CD4-positive, alpha-beta T cell treated with Interleukin-17A for 1 hour (primary cell): ENCODE measurements around the gene AGAP1.

Experiments used
- DNase-seq: peaks from one replicate; pipeline ENCODE4 v3.0.0-alpha.2; 2020

AGAP1 gene

DNA sequence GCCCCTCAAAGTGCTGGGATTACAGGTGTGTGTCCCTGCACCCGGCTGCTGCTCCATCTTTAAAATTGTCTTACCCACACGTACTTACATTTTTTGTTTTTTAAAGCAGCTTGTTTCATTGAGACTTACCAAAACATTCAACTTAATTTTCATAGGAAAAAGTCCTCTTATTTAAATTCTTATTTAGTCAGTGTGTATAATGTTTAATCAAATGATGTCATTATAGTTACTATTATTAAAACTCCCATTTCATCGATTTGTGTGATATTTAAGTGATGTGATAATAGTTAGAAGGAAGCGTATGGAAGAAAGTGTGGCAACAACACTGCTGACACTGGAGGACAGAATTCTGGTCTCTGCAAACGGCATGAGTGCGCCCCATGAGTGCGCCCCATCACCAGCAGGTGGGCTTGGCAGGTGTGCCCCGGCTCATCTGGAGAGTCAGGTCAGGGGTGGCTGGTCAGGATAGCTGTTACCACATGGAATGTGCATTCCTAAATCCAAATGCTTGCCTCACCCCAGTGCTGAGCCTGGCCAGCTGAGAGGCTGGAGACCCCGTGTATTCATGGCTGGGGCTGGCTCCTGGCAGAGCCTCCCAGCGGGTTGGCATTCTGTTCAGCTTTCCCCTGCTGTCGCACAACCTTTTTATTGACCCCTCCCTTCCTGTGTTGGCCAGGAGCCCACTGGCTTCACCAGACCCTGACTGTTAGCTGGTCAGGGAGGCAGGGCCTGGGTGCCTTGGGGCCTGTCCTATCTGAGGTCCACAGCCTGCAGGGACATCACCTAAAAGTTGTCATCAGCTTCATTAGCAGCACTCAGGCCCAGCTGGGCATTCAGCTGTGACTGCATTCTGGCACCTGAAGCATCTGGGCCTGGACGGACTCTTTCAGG is 79.7 kb downstream of the AGAP1 start:
- DNase-seq, result no peak

DNA sequence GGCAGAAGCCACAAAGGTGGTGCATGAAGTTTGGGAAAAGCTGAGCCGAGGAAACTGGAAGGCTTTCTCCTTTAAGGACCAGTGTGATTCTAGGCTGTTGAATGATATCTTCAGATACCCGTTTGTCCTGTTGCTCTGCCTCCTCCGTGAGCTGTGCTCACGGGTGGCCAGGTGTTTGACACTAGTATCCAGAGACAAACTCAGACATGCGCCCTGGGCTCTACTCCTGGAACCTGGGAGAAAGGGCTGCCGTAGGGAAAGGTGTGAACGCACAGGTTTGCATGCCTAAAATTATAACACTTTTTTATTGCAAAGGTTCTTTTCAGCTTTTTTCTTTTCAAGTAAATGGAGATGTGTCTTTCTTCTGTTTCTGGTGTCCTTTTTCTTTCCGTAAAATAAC is 81.6 kb downstream of the AGAP1 start:
- no peak for DNase-seq

DNA sequence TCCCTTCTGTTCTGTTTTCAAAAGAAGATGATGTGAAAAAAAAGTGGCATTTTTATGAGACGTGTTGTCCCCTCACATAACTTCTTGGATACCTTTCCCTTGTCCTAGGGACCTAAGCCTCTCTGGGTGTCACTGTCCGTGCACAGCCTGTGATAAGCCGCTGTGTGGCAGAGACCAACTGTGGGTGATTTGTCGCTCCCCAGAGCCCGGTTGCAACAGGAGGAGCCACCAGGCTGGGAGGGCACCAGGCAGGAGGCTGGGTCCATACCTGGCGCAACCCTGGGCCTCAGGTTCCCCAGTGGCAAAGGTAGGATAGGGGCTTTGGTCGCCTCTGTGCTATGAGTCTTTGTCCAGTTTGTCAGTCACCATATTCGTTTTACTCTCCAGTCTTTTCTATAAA is 82.1 kb downstream of the AGAP1 start:
- no peak for DNase-seq

DNA sequence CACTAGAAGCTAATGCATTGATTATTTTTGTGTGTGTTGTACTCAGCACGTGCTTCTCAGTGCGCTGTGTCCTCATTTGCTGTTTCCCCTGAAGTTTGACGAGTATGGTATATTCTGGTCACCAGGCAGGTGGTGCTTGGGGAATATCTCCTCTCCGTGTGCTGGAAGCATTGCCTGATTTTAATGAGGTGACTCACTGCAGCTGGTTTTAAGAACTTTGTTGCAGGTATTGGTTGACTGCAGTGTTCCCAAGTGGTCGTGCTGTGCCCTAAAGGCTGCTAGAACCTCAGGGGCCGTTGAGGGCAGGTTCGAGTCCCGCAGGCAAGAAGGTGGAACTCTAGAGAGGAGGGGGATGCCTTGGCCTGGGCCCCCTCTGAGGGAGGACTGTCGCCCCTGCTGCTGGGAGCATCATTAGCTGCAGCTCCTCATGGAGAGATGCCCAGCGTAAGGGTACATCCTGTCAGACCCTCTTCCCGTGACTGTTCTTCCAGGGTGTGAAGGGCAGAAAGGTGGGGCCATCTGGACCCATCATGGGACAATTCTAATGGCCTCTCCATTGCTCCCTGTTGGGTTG is 82.6 kb downstream of the AGAP1 start:
- DNase-seq, result no peak

DNA sequence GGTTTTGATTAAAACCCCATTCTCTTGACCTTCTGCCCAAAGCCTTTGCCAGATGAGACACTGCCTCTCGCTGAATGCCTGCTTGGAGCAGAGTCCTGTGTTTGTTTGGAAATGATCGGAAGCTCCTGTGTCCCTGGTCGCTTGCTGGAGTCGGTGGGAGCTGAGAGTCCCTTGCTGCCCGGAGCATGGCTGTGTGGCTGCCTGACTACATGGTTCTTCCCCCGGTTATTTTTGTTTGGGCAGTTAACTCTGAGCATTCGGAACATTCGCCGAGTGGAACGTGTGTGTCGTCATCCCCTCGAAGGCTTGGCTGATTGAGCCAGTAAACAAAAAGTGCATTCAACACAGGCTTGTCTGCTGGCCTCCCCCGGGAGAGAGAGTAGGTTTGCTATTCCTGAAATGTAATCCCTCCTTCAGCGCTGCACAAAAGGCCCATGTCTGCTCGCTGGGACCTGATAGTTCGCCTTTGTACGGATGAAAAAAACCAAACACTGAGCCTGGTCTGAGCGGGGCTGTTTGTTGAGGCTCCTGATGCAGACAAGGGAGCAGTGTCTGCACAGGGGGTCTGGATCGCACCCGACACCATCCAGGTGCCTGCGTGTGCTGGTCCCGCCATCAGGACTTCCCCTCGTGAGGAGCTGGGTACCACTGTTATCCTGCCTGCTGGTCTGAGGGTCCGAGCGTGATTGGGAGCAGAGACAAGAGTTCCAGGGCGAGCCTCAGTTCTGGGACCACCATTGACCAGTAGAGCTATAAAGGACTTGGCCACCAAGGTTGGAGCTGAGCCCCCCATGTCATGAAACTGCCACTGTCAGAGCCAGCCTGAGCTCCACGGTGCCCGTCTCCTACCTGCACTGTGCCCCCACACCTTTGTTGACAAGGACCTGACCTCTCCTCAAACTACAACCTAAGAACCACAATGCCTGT is 83.8 kb downstream of the AGAP1 start:
- DNase-seq, result no peak

DNA sequence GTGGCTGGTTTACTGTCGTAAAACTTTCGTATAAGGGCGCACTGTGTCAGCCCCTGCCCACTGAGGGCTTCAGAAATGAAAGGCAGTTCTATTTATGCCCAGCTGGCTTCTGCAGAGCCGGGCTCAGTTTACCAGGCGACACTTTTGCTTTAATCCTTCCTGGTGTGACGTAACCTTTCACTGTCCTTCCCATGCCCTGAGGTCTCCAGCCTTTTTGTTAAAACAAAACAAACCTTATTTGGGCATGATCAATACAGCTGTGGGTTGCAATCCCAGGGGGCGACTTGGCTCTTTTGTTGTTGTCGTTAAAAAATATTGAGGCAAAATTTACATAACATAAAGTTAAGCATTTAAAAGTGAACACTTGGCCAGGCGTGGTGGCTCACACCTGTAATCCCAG is 85.3 kb downstream of the AGAP1 start:
- DNase-seq, result no peak

DNA sequence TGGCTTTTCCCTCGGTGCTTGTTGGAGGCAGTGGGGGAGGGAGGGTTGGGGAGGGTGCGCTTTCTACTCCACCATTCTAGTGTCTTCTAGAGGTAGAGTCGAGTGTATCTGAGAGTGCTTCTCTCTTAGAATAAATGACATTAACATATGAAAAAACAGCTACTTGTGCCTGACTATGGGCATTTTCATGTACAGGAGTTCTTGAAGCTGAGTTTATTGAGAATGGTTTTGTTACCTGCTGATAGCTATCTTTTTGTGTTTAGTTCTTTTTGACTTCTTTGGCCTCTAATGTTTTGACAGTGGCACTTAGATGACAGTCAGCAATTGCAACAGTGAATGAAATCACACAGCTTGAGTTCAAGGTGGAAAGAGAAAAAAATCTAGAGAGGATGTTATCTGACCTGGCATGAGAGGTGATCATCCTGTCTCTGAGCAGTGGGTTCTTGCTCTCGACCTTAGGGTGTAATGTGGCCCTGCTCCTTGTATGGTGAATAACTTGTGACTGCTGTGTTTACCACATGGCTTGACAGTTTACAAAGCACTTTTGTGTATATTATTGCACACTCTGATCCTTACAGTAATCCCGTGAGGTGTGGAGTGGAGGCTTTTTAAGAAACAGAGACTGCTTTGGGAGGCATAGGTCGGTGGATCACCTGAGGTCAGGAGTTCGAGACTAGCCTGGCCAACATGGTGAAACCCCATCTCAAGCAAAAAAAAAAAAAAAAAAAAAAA is 86.7 kb downstream of the AGAP1 start:
- no peak for DNase-seq

DNA sequence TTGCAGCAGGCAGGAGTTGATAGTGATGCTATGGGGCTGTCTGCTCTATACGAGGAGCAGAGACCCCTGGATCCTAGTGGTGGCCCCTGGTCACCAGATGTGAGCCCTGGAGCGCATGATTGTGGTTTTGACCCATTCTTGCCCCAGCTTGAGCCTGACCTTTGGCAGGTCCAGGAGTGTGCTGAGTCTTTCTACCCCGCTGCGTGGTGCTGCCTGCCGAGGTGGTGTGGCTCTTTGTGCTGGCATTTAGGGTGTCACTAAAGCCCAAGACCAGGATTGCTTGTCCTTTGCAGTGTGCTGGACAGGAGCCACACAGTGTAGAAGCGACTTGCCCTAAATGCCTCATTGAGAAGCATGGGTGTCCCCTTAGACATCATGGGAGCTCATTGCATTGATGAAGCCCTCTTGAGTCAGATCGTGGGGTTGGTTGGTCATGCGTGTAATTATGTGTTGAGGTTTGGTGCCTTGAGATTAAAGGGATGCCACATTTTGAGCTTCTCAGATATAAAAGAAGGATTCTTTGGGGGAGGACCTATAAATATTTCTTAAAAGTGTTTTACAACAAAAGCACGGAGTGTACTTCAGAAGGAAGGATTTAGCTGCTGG is 88.3 kb downstream of the AGAP1 start:
- DNase-seq, result no peak

DNA sequence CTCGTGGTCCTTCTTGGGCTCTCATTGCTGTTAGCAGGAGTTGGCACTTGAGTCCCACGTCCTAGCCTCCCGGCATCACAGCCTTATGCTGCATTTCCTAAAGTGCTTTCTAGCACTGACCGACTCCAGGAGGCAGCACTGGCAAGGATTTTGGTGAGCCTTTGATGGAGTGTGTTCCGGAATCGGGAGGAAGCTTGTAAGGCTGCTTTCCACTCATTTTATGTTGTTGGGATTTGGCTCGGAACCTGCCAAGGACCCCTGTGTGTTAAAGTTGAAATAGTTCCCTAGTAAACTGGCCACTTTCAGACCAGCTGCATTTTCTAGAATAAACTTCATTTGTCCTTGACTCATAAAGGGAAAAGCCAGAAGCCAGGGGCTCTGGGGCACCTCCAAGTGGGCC is 88.9 kb downstream of the AGAP1 start:
- DNase-seq, result no peak

DNA sequence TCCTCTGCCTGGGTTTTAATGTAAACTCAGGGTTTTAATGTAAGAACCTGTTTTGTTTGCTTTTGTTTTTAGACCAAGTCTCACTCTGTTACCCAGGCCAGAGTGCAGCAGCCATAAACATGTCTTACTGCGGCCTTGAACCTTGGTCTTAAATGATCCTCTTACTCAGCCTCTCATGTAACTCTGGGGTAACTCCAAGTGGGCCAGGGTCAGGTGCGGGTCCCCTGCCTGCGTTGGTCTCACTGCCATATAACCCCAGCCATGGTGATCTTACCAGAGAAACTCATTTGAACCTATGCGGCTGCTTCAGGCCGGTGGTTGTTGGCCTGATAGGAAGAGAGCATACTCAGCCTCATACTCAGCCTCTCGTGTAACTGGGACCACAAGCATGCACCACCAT is 89.3 kb downstream of the AGAP1 start:
- no peak for DNase-seq

DNA sequence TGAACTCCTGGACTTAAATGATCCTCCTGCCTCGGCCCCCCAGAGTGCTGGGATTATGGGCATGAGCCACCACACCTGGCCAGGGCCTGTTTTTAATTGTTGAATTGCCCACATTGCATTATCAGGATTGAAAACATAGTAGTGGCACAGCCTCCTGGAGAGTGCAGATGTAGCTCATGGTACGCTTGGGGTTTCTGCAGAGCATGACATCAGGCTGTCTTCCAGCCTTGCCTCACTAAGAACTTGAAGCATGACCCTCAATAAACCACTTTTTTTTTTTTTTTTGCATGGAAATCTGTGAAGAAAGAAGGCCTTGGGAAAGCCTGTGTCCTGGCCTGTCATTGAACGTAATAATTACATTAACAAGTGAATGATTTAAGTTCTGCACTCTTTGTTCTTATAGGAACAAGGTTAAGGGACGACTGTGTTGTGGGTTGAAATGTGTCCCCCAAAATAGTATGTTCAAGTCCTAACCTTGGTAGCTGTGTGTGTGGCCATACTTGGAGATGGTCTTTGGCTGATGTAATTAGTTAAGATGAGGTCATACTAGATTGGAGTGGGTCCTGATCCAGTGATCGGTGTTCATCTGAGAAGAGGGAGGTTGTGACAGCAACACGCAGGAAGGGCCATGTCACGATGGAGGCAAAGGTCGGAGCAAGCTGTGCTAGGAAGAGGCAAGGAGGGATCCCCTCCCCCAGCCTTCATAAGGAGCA is 90.2 kb downstream of the AGAP1 start:
- no peak for DNase-seq

DNA sequence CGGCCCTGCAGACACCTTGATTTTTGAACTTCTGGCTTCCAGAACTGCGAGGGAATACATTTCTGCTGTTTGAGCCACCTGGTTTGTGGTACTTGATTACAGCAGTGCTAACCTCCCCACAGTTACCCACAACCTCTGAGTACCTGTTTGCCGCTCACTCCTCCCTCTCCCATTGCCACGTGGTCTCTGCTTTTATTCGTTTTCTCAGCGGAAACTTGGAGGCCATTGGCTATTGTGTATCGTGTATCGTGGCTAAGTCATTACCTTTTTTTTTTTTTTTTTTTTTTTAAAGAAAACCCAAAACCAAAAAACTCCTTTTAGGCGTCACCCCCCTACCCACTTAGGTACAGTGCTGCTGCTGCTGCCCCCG is 90.8 kb downstream of the AGAP1 start:
- DNase-seq, result no peak

DNA sequence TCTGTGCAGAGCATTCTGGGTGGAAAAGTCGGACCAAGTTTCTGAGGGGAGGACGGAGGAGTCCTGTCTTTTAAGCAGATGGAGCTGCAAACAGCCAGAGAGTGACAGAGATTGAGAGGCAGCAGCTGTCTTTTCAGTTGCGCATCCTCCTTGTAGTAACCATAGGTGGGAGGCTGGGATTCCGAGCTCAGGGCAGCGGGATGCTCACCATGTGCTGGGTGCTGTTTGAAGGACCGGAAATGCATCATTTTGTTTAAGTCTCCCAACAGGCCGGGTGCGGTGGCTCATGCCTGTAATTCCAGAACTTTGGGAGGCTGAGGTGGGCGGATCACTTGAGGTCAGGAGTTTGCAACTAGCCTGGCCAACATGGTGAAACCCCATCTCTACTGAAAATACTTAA is 93.4 kb downstream of the AGAP1 start:
- no peak for DNase-seq

DNA sequence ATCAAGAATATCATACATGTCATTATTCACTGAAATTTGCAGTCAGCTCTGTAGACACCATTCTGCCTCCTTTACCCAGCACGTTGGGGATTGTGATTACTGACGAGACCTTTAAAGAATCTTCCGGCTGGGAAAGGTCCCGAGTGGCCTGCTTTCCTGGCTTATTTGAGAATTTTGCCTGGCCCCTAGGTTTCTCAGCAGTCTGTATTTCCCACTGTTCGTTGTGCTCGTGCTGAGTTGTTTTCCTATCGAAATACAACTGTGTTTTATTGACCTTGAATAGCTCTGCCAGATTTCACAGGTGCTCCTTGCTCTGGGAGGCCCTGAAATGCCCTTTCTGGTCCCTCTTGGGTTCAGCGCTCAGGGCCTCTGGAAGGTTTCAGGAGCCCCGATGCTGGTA is 94.9 kb downstream of the AGAP1 start:
- DNase-seq, result no peak

DNA sequence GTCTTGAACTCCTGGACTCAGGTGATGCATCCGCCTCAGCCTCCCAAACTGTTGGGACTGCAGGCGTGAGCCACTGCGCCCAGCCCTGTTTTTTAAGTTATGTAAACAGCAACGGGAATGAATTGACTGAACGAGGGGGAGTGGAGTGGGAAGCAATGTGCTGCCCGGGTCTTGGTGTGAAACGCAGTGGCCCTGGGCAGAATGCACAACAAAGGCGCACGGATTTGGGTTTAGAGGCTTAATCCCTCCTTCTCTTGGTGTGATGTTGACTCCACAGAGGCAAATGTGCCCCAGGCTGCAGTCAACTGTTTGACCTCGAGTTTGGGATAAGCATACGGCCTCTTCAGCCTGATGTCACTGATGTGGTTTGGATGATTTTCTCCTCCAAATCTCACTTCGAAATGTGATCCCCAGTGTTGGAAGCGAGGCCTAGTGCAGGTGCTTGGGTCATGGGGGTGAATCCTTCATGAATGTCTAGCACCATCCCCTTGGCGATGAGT is 97.4 kb downstream of the AGAP1 start:
- no peak for DNase-seq

DNA sequence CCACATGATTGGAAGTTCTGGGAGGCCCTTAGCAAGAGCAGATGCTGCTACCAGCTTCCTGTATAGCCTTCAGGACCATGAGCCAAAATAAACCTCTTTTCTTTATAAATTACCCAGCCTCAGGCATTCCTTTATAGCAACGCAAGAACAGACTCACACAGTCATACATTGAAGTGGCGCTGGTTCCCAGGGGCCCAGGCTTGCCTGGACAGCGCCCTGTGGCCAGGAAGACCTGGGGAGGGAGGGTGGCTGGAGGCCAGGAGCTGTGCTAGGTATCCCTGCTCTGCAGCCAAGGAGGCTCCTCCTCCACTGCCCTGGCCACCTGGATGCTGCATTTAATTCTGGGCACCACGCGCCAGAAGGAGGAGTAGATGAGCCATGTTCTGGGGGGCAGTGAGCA is 98.1 kb downstream of the AGAP1 start:
- DNase-seq, result no peak

DNA sequence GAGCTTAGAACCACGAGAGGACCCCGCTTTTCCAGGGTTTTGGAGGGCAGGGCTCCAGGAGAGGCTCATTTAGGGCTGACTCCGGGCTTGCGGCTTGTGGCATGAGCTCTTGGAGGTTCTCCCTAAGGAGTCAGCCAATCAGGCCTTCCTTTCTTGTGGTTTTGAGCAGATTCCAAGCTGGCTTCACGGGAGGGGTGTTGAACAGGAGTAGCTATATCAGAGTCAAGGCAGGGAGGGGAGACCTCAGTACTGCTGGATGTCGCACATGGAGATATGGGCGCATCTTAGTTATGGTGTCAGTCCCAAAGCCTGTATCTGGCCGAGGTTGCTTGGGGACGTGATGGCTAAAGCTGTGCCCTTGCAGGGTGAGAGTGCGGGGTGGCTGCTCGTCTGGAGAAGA is 98.6 kb downstream of the AGAP1 start:
- DNase-seq, result no peak

DNA sequence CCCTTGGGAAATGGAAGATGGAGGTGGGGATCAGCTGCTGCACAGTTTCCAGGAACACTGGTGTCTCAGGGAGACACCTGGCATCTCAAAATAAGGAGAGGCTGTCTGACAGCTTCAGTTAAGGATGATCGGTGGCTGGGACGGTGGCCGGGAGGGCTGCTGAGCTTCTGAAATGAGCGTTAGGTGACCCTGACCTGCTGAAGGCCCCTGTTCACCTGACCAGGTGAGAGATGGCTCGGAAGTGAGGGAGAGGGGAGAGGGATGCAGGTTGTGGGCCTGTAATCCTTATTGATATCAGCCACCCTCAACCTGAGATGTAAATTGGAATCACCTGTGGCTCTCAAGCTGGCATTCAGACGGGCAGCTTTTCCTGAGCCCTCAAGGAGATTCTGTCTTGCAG is 99.0 kb downstream of the AGAP1 start:
- DNase-seq, result no peak

DNA sequence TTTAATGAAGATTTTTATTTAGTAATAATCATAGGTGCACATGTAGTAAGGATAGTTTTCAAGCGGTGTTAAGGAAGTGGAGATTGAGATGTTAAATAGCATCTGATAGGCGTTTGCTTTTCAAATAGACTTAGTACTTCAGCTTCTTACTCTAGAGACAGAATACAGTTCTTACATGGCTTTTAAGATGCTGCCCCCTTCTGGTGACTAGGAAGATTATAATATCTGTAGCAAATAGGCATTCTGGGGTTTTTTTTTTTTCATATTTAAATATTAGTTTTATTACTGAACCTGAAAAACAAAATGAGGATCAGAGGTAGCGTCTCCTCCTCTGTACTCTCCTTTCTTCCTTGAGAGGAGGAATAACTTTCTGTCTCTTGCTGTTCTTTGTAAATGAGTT is 100.2 kb downstream of the AGAP1 start:
- peak; percentile 31 for DNase-seq

DNA sequence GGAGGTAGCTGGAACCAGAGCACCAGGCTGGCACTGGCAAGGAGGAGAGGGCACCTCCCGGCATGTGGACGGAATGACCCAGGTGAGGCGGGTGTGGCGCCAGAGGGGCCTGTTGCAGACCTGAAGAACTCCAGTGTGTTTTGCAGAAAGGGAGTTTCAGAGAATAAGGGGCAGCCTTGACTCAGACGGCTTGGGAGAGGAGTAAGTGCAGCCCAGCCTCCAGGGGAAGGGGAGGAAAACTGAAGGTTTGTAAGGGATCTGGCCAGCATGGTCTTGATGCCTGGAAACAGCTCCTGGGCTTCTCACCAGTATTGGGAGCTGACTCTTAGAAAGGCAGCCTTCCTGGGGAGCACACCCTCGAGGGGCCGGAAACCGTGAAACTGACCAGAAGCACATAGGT is 101.1 kb downstream of the AGAP1 start:
- no peak for DNase-seq

DNA sequence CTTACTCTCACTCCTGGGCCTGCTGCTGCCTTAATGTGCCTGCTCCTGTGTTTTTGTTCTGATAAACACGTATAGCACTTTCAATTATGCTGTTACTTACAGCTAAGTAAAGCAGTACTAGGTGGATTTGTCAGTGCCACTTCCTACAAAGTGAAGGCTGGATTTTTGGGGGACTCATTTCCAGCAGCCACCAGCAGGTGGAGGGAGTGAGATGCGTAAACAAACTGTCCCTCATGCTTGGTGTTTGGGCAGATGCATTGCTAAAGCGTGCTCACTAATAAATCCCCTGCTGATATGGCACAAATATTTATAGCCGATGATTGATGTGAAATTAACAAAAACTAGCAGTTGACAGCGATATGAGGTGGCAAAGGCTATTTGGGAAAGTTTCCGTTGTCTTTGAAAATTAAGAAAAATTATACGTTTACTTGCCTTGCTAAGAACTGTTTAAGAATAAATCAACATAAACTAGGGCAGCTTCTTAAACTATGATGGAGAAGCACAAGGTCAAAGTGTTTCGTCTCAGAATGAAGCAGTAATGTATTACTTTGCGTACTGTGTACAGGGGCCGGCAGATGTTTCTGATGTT is 101.7 kb downstream of the AGAP1 start:
- peak; percentile 39 for DNase-seq
